HepG2 (cell line): Measurements from ENCODE around the gene KARS1. TPM values are rescaled to one million over a fixed set of nuclear protein-coding genes. Genes with fewer than 3 reads are reported as not detected.

ENCODE experiments used
- AFF4 ChIP-seq: sonication (generic); formaldehyde crosslinking; IDR thresholded peaks from 2 replicates; pipeline ENCODE4 v1.4.0; 2020; ENCODE audit warnings: missing genetic modification reagents
- AGO2 ChIP-seq: fragments of 200-400 bp; formaldehyde crosslinking; optimal IDR thresholded peaks from 2 replicates; pipeline ENCODE3; 2017; ENCODE audit warnings: mild to moderate bottlenecking, low read depth, low read length, moderate library complexity
- MAF1 ChIP-seq: sonication (generic); formaldehyde crosslinking; IDR thresholded peaks from 2 replicates; pipeline ENCODE4 v1.5.0; 2020; ENCODE audit warnings: missing genetic modification reagents, borderline replicate concordance
- NFAT5 ChIP-seq: sonication (generic); formaldehyde crosslinking; IDR thresholded peaks from 2 replicates; pipeline ENCODE4 v1.4.0; 2020; ENCODE audit warnings: missing genetic modification reagents
- PHF5A ChIP-seq: IDR thresholded peaks from one replicate; pipeline ENCODE4 v1.6.1; 2018; ENCODE audit warnings: low read depth, missing genetic modification reagents; ENCODE audit not compliant: unreplicated experiment
- RBFOX2 ChIP-seq: fragments of 200-400 bp; formaldehyde crosslinking; IDR thresholded peaks from 2 replicates; pipeline ENCODE4 v1.6.1; 2017; ENCODE audit warnings: low read depth, mild to moderate bottlenecking, low read length
- SMYD3 ChIP-seq: sonication (generic); formaldehyde crosslinking; IDR thresholded peaks from 2 replicates; pipeline ENCODE4 v1.8.1; 2023; ENCODE audit warnings: mild to moderate bottlenecking, missing genetic modification reagents
- ZNF564 ChIP-seq: sonication (generic); formaldehyde crosslinking; IDR thresholded peaks from 2 replicates; pipeline ENCODE4 v1.8.1; 2023; ENCODE audit warnings: mild to moderate bottlenecking, missing genetic modification reagents
- ZNF572 ChIP-seq: sonication (generic); formaldehyde crosslinking; IDR thresholded peaks from 2 replicates; pipeline ENCODE4 v1.5.1; 2020; ENCODE audit warnings: mild to moderate bottlenecking, missing genetic modification reagents
- ZNF607 ChIP-seq: sonication (generic); formaldehyde crosslinking; IDR thresholded peaks from 2 replicates; pipeline ENCODE4 v1.5.1; 2020; ENCODE audit warnings: missing genetic modification reagents, mild to moderate bottlenecking, borderline replicate concordance
- ZNF770 ChIP-seq: sonication (generic); formaldehyde crosslinking; IDR thresholded peaks from 2 replicates; pipeline ENCODE4 v1.5.0; 2020; ENCODE audit warnings: mild to moderate bottlenecking, missing genetic modification reagents
- ZNF839 ChIP-seq: sonication (generic); formaldehyde crosslinking; IDR thresholded peaks from 2 replicates; pipeline ENCODE4 v1.4.0; 2020; ENCODE audit warnings: missing genetic modification reagents, mild to moderate bottlenecking, borderline replicate concordance
- ZNF891 ChIP-seq: sonication (generic); formaldehyde crosslinking; IDR thresholded peaks from 2 replicates; pipeline ENCODE4 v1.5.0; 2020; ENCODE audit warnings: mild to moderate bottlenecking, missing genetic modification reagents
- polyA plus RNA-seq, 8 experiments: library from polyadenylated mRNA; depleted of rRNA in 3 of 8; stranded (reverse) in 7 of 8; unstranded in 1 of 8; fragments of >200 nt; fragmentation: Illumina TruSeq in 4 of 8; extraction: Trizol in 4 of 8; gene quantifications; 2 replicates each; pipeline versions ENCODE4 v1.2.1 to v1.2.3, GENCODE V29; 2011 to 2016; ENCODE audit warnings: low read depth in 4 of 8, missing spikeins in 1 of 8, mixed read lengths in 1 of 8; ENCODE audit not compliant: insufficient read depth in 1 of 8
- total RNA-seq, 5 experiments: library from RNA; depleted of rRNA; stranded (reverse); fragments of >200 nt; fragmentation: Illumina TruSeq; extraction: Trizol; gene quantifications; 2 replicates each; pipeline ENCODE4 v1.2.3, GENCODE V29; 2016; ENCODE audit warnings: low read depth in 1 of 5

Gene KARS1
- total and polyA plus RNA-seq, 2 of the 13 experiments (the other 11 are each of a cell fraction or from before 2014, with no cell fraction given) = 141 to 276 TPM

- TF ChIP-seq NFAT5 (CRISPR knock-in tag) (peak; percentile 89), ZNF770 (CRISPR knock-in tag) (peak; percentile 67), RBFOX2 (peak; percentile 96), SMYD3 (CRISPR knock-in tag) (no peak), ZNF839 (CRISPR knock-in tag) (peak; percentile 94; the same call in 1 of the 2 replicates), ZNF607 (peak; percentile 76), ZNF564 (CRISPR knock-in tag) (0 out of 2 replicates have a peak, but pooled peaks have one; percentile 56), ZNF572 (CRISPR knock-in tag) (peak; percentile 60; the same call in 1 of the 2 replicates), MAF1 (peak; percentile 77; the same call in 1 of the 2 replicates), AGO2 (peak; percentile 70), ZNF891 (peak; percentile 69), PHF5A (CRISPR knock-in tag) (peak; percentile 74), AFF4 (no peak)
These were observed at the start of gene KARS1, which contains the start of gene TERF2IP (continued) for GRCh38 chr16:75647492-75648264.
